SK-N-SH (cell line): ENCODE data around the gene LAMC2. TPM values are rescaled to one million over a fixed set of nuclear protein-coding genes. Genes with fewer than 3 reads are reported as not detected.
A peak's percentile ranks its signal among the peaks of the same experiment; 100 is the strongest.

Source experiments
- CTCF ChIA-PET: fragments of 300-600, 350-600 bp; formaldehyde crosslinking; extraction: SDS; loops from one replicate; lab custom pipeline; 2021; lab: Yijun Ruan, JAX
- POLR2A ChIA-PET: fragments of 350-600 bp; sonication (Branson Sonifier 250); formaldehyde crosslinking; extraction: SDS; loops from one replicate; lab custom pipeline; 2020; ENCODE audit warnings: antibody characterized with exemption, inconsistent platforms; lab: Yijun Ruan, JAX
- DNase-seq: peaks from one replicate; pipeline ENCODE4 v3.0.0; 2012
- H2AFZ ChIP-seq: fragments of 200-600 bp; sonication (generic); 2 replicates; pipeline ENCODE4 v1.8.1; 2016; ENCODE audit warnings: antibody characterized with exemption, mild to moderate bottlenecking, low read depth
- H3F3A ChIP-seq: fragments of 200-600 bp; sonication (generic); replicated peaks from 2 replicates; pipeline ENCODE3; 2016; ENCODE audit warnings: antibody characterized with exemption, mild to moderate bottlenecking; ENCODE audit not compliant: insufficient read depth
- H3K27ac ChIP-seq, 2 experiments: fragments of 200-500 bp in 1 of 2; fragments of 200-600 bp in 1 of 2; sonication (Bioruptor generic) in 1 of 2; sonication (generic), shearing (Covaris generic) in 1 of 2; 2 replicates each; pipeline versions ENCODE4 v1.5.1 to v1.6.1; 2014 to 2016; ENCODE audit warnings: low read depth in 2 of 2, inconsistent platforms in 1 of 2, low read length in 1 of 2, mild to moderate bottlenecking in 1 of 2, mixed read lengths in 1 of 2
- H3K27me3 ChIP-seq: fragments of 200-600 bp; sonication (generic), shearing (Covaris generic); 2 replicates; pipeline ENCODE4 v1.6.1; 2016; ENCODE audit warnings: mixed run types; ENCODE audit not compliant: insufficient read depth
- H3K36me3 ChIP-seq, 2 experiments: fragments of 200-500 bp in 1 of 2; fragments of 200-600 bp in 1 of 2; sonication (Bioruptor generic) in 1 of 2; sonication (generic) in 1 of 2; replicated peaks in 1 of 2; 2 replicates each; pipeline versions ENCODE3 to v1.5.1; 2014 to 2016; ENCODE audit warnings: low read length in 1 of 2, mild to moderate bottlenecking in 1 of 2; ENCODE audit not compliant: insufficient read depth in 2 of 2, control insufficient read depth in 1 of 2
- H3K4me1 ChIP-seq, 2 experiments: fragments of 200-500 bp in 1 of 2; fragments of 200-600 bp in 1 of 2; sonication (Bioruptor generic) in 1 of 2; sonication (generic), shearing (Covaris generic) in 1 of 2; 2 replicates each; pipeline versions ENCODE4 v1.5.1 to v1.6.1; 2014 to 2016; ENCODE audit warnings: low read depth in 1 of 2, low read length in 1 of 2, mixed run types in 1 of 2; ENCODE audit not compliant: insufficient read depth in 2 of 2, control insufficient read depth in 1 of 2
- H3K4me2 ChIP-seq: fragments of 200-600 bp; sonication (generic), shearing (Covaris generic); 2 replicates; pipeline ENCODE4 v1.6.1; 2017; ENCODE audit warnings: mixed run types
- H3K4me3 ChIP-seq, 2 experiments: fragments of 200-500 bp in 1 of 2; fragments of 200-600 bp in 1 of 2; sonication (Bioruptor generic) in 1 of 2; sonication (generic), shearing (Covaris generic) in 1 of 2; 2 replicates each; pipeline versions ENCODE4 v1.5.1 to v1.8.1; 2014 to 2016; ENCODE audit warnings: low read depth in 2 of 2, inconsistent platforms in 1 of 2, low read length in 1 of 2, mild to moderate bottlenecking in 1 of 2, mixed read lengths in 1 of 2, moderate library complexity in 1 of 2
- H3K79me2 ChIP-seq: fragments of 200-600 bp; sonication (generic); 2 replicates; pipeline ENCODE4 v1.8.1; 2017; ENCODE audit warnings: mild to moderate bottlenecking; ENCODE audit not compliant: insufficient read depth
- H3K9ac ChIP-seq: fragments of 200-600 bp; sonication (generic); 2 replicates; pipeline ENCODE4 v1.6.1; 2017; ENCODE audit warnings: mixed run types
- H3K9me2 ChIP-seq: fragments of 200-600 bp; sonication (generic); 2 replicates; pipeline ENCODE4 v1.6.1; 2017; ENCODE audit warnings: mixed run types
- H3K9me3 ChIP-seq: fragments of 200-600 bp; sonication (generic); 2 replicates; pipeline ENCODE4 v1.6.1; 2017; ENCODE audit warnings: mixed run types, mild to moderate bottlenecking, moderate library complexity
- H4K20me1 ChIP-seq: fragments of 200-600 bp; sonication (generic); 2 replicates; pipeline ENCODE4 v1.6.1; 2017; ENCODE audit warnings: mild to moderate bottlenecking, mixed run types; ENCODE audit not compliant: insufficient read depth
- CHD2 ChIP-seq: fragments of 150-350 bp; IDR thresholded peaks from 2 replicates; pipeline ENCODE4 v1.6.1; 2018; ENCODE audit warnings: low read length; ENCODE audit not compliant: partially characterized antibody
- CTCF ChIP-seq: fragments of 200-600 bp; sonication (generic); IDR thresholded peaks from 2 replicates; pipeline ENCODE4 v1.6.1; 2017; ENCODE audit warnings: antibody characterized with exemption, mild to moderate bottlenecking, moderate library complexity
- ELF1 ChIP-seq: IDR thresholded peaks from 2 replicates; pipeline ENCODE4 v1.4.0; 2012
- EZH2phosphoT487 ChIP-seq: fragments of 200-600 bp; sonication (generic); IDR thresholded peaks from 2 replicates; pipeline ENCODE4 v1.6.1; 2017; ENCODE audit warnings: low read depth, mixed run types, mild to moderate bottlenecking, antibody characterized with exemption, moderate library complexity, borderline replicate concordance
- GATA2 ChIP-seq: sonication (generic); formaldehyde crosslinking; IDR thresholded peaks from 2 replicates; pipeline ENCODE4 v1.5.0; 2020; ENCODE audit warnings: mild to moderate bottlenecking, missing genetic modification reagents
- JUND ChIP-seq: IDR thresholded peaks from 2 replicates; pipeline ENCODE4 v1.4.0; 2012
- MAX ChIP-seq: IDR thresholded peaks from 2 replicates; pipeline ENCODE4 v1.4.0; 2012; ENCODE audit warnings: low read depth
- MEF2A ChIP-seq: IDR thresholded peaks from 2 replicates; pipeline ENCODE4 v1.4.0; 2012; ENCODE audit warnings: low read depth, borderline replicate concordance
- NFIC ChIP-seq: IDR thresholded peaks from 2 replicates; pipeline ENCODE4 v1.4.0; 2012; ENCODE audit warnings: borderline replicate concordance
- PBX3 ChIP-seq: IDR thresholded peaks from 2 replicates; pipeline ENCODE4; 2012
- POLR2AphosphoS5 ChIP-seq: IDR thresholded peaks from 2 replicates; pipeline ENCODE4 v1.6.1; 2012; ENCODE audit warnings: low read depth, low read length
- REST ChIP-seq: IDR thresholded peaks from 2 replicates; pipeline ENCODE4 v1.6.1; 2012; ENCODE audit warnings: mild to moderate bottlenecking, low read depth, low read length, moderate library complexity
- RFX5 ChIP-seq: IDR thresholded peaks from 2 replicates; pipeline ENCODE4 v1.6.1; 2012; ENCODE audit warnings: mild to moderate bottlenecking, improper control_type of control experiment, low read length
- SMC3 ChIP-seq: IDR thresholded peaks from 2 replicates; pipeline ENCODE4 v1.6.1; 2012; ENCODE audit warnings: low read depth, low read length, improper control_type of control experiment
- TEAD4 ChIP-seq: IDR thresholded peaks from 2 replicates; pipeline ENCODE4 v1.4.0; 2012; ENCODE audit warnings: mild to moderate bottlenecking, borderline replicate concordance; ENCODE audit not compliant: insufficient read depth
- USF1 ChIP-seq: IDR thresholded peaks from 2 replicates; pipeline ENCODE4 v1.4.0; 2012; ENCODE audit warnings: low read depth, borderline replicate concordance
- USF2 ChIP-seq: fragments of 150-350 bp; IDR thresholded peaks from 2 replicates; pipeline ENCODE4 v1.6.1; 2017; ENCODE audit warnings: antibody characterized with exemption, low read length, low read depth, borderline replicate concordance
- YY1 ChIP-seq: IDR thresholded peaks from 2 replicates; pipeline ENCODE4 v1.4.0; 2012; ENCODE audit warnings: low read depth, mild to moderate bottlenecking
- ZBTB33 ChIP-seq: IDR thresholded peaks from 2 replicates; pipeline ENCODE4 v1.4.0; 2012; ENCODE audit warnings: low read depth, borderline replicate concordance
- WGBS: methylation state at CpG from one replicate; pipeline ENCODE4 v1.1.6; 2017; ENCODE audit warnings: low lambda C conversion rate; 5-methylcytosine and 5-hydroxymethylcytosine counted together
- polyA plus RNA-seq, 3 experiments: library from polyadenylated mRNA; depleted of rRNA; stranded (reverse); fragments of >200 nt; gene quantifications; 2 replicates each; pipeline ENCODE4 v1.2.3, GENCODE V29; 2012

The LAMC2 gene
- polyA plus RNA-seq, 1 of the 3 experiments (the other 2 are of a cell fraction), result 0.15 TPM

GRCh38 chr1:183278739-183279591, 92.9 kb downstream of the LAMC2 start:
- H3K27me3 ChIP-seq, result no peaks in the 10 kb centered on the region
- no peak overlapping the region for H3K4me3 ChIP-seq
- H3K9me3 ChIP-seq, result no peaks in the 10 kb centered on the region
- H3K9me2 ChIP-seq, result no peaks in the 10 kb centered on the region
- peak overlapping the region; percentile 80; the same call in 1 of the 2 replicates for H2AFZ ChIP-seq
- peaks cover 21 to 24% of the 10 kb centered on the region in 2 experiments; a peak in 3 of 4 replicates for H3K4me1 ChIP-seq
- no peaks in the 10 kb centered on the region for H3K79me2 ChIP-seq
- ChIA-PET POLR2A (interaction anchor here (1.5 kb wide), 1 partner anchor 9 kb away, joined by 3 read pairs; no protein-coding TSS in a partner anchor), CTCF (interaction anchor here (0.8 to 1.1 kb wide), 4 partner anchors 12 to 192 kb away, joined by 3 read pairs; no protein-coding TSS in a partner anchor)
- peak overlapping the region in 1 of 2 experiments; percentile 64; a peak in 3 of 4 replicates for H3K27ac ChIP-seq
- no peak overlapping the region; the same call in 1 of the 2 replicates for H3K9ac ChIP-seq
- no peaks in the 10 kb centered on the region for H3F3A ChIP-seq
- 84% methylated on average over 10 of the region's 12 CpGs for WGBS
- no peak for DNase-seq
- H3K36me3 ChIP-seq, result no peaks in the 10 kb centered on the region
- H4K20me1 ChIP-seq, result no peaks in the 10 kb centered on the region
- H3K4me2 ChIP-seq, result peak overlapping the region; percentile 30; the same call in 1 of the 2 replicates
- TF ChIP-seq CHD2 (no peak), SMC3 (no peak), ZBTB33 (no peak), RFX5 (no peak), YY1 (no peak), MEF2A (no peak), GATA2 (CRISPR knock-in tag) (no peak), NFIC (no peak), USF2 (no peak), POLR2AphosphoS5 (no peak), JUND (no peak), PBX3 (no peak), MAX (no peak), EZH2phosphoT487 (no peak), CTCF (no peak), USF1 (no peak), TEAD4 (no peak), REST (no peak), ELF1 (no peak)
